RWPE1 (cell line): ENCODE results near the gene SAMD7.
A peak's percentile ranks its signal among the peaks of the same experiment; 100 is the strongest.

ENCODE experiments used
- CTCF ChIA-PET: fragments of 350-600 bp; sonication (Branson Sonifier 250); formaldehyde crosslinking; extraction: SDS; loops from one replicate; lab custom pipeline; 2021; lab: Yijun Ruan, JAX
- POLR2A ChIA-PET: fragments of 400-600 bp; formaldehyde crosslinking; extraction: SDS; loops from one replicate; lab custom pipeline; 2020; ENCODE audit warnings: antibody characterized with exemption; ENCODE audit not compliant: low non-redundant PET; lab: Yijun Ruan, JAX
- DNase-seq: peaks from one replicate; pipeline ENCODE4 v3.0.0; 2012; ENCODE audit warnings: low spot score
- H3K27ac ChIP-seq: fragments of 450-650 bp; 2 replicates; pipeline ENCODE4 v1.5.1; 2017
- CTCF ChIP-seq: fragments of 450-650 bp; conservative IDR thresholded peaks from 2 replicates; pipeline ENCODE4 v1.5.1; 2017; ENCODE audit warnings: low read depth, mild to moderate bottlenecking

Gene SAMD7, protein sequence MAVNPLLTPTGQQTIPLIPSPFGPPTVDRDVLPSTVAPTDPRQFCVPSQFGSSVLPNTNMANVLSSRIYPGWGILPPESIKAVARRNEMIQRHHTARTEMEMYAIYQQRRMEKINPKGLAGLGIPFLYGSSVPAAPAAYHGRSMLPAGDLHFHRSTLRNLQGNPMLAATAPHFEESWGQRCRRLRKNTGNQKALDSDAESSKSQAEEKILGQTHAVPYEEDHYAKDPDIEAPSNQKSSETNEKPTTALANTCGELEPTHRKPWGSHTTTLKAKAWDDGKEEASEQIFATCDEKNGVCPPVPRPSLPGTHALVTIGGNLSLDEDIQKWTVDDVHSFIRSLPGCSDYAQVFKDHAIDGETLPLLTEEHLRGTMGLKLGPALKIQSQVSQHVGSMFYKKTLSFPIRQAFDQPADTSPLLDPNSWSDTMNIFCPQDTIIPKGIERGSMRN

GRCh38 chr3:169911272-169911671 is at the start of gene SAMD7:
TSS of gene SAMD7 (plus strand) at chr3:169911572. CDS start at chr3:169919499, 7,927 bp downstream.
- no peak for DNase-seq
- POLR2A ChIA-PET = no interaction called here
- CTCF ChIA-PET = interaction anchor here (0.6 kb wide), 1 partner anchor 124 kb away, joined by 4 read pairs; no protein-coding TSS in a partner anchor
- no peak within 1 kb of the TSS for H3K27ac ChIP-seq
- TF ChIP-seq CTCF = no peak

DNA sequence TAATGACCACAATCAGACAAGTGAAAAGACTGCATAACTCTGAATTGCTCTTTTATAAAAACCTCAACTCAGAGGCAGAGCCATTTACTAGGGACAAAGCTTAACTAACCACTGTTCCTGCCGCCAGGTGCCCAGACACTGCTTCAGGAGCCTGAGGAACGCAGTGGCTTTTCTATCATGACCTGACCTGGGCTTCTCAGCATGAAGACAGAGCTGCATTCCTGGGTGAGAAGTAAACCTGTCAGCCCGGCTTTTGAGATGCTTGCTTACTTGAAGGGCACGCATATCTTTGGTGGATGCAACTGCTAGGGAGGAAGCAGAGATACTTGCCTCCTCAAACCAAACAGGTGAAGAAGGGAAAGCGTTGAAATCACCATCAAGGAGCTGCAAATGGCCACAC is 49.5 kb upstream of the SAMD7 start:
- no peak overlapping the region for H3K27ac ChIP-seq
- ChIA-PET POLR2A (no interaction called here), CTCF (interaction anchor here (0.7 kb wide), 1 partner anchor 953 kb away, joined by 3 read pairs; no protein-coding TSS in a partner anchor)
- TF ChIP-seq CTCF = no peak
- no peak for DNase-seq

DNA sequence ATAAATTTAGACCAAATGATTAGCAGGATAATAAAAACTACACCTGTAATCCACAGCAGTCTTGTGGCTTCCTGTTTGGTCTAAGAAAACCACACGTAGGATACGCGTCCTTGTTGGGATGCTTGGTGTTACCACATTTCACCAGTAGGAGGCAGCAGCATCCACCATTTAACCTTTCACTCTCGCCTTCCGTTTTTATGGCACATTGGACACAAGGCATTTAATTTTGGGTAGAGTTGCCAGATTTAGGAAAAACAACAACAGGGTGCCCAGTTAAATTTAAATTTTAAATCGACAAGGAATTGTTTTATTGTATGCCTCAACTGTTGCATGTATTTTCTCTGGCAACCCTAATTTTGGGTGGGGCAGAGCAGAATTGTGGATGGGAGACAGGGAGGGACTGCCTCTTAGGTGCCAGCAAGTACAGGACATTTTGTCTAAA is 47.9 kb upstream of the SAMD7 start:
- peak; percentile 74 for TF ChIP-seq CTCF
- H3K27ac ChIP-seq = no peak overlapping the region
- ChIA-PET POLR2A (no interaction called here), CTCF (interaction anchor here (0.7 kb wide), 1 partner anchor 191 kb away, joined by 3 read pairs; no protein-coding TSS in a partner anchor)
- DNase-seq = peak; percentile 32

- no peak overlapping the region for H3K27ac ChIP-seq
- ChIA-PET POLR2A (no interaction called here), CTCF (no interaction called here)
- TF ChIP-seq CTCF = no peak
- DNase-seq = no peak
Measured at GRCh38 chr3:169864270-169864669, 47.1 kb upstream of the SAMD7 start.

- DNase-seq = no peak
- POLR2A ChIA-PET = no interaction called here
- no peak for TF ChIP-seq CTCF
- H3K27ac ChIP-seq = no peak overlapping the region
- CTCF ChIA-PET = interaction anchor here (0.6 to 0.7 kb wide), 2 partner anchors 103 to 824 kb away, joined by 4 read pairs; no protein-coding TSS in a partner anchor
Measured at GRCh38 chr3:169865176-169865767, 46.1 kb upstream of the SAMD7 start.

GRCh38 chr3:169867584-169868210 is 43.7 kb upstream of the SAMD7 start:
- TF ChIP-seq CTCF = no peak
- ChIA-PET POLR2A (no interaction called here), CTCF (interaction anchor here (0.7 kb wide), 1 partner anchor 187 kb away, joined by 3 read pairs; no protein-coding TSS in a partner anchor)
- no peak overlapping the region for H3K27ac ChIP-seq
- DNase-seq = no peak
